SU-DHL-6 (cell line): ENCODE measurements around the gene KLRC3.

Experiments used
- CTCF ChIP-seq: fragments of 200-600 bp; sonication (generic); IDR thresholded peaks from one replicate; pipeline ENCODE4 v1.5.1; 2017; ENCODE audit warnings: antibody characterized with exemption, mild to moderate bottlenecking, low read length, moderate library complexity; ENCODE audit not compliant: insufficient read depth, poor library complexity, severe bottlenecking
- EZH2phosphoT487 ChIP-seq: fragments of 200-600 bp; sonication (generic), shearing (Covaris generic); conservative IDR thresholded peaks from 2 replicates; pipeline ENCODE4 v1.6.1; 2018; ENCODE audit warnings: mild to moderate bottlenecking, antibody characterized with exemption, low read length, moderate library complexity, mixed read lengths

DNA sequence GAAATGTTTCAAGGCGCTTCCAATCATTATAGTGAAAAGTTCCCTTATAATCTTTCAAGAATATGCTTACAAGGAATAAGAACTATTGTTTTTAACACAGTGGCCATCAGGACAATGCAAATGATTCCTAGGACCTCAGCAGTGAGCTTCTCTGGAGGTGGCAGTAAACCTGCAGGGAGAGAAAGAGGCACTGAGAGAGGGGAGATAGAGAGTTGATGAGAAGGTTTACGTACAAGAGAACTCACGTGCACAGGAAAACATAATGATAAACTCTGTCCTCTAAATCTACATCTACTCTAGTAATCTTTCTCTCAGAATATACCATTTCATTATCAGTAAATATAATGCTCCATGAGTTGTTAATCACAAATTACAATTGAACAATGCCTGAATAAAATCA, 11.6 kb downstream of the KLRC3 start:
- no peak for TF ChIP-seq EZH2phosphoT487
- no peak for TF ChIP-seq CTCF
